ENCODE data around the gene DPP8. TPM values are rescaled to one million over a fixed set of nuclear protein-coding genes. Genes with fewer than 3 reads are reported as not detected.

DPP8 gene
- total RNA-seq, 4 donors from 2014 or later: 33.6 to 48.6 (median 40.0) TPM

DNA sequence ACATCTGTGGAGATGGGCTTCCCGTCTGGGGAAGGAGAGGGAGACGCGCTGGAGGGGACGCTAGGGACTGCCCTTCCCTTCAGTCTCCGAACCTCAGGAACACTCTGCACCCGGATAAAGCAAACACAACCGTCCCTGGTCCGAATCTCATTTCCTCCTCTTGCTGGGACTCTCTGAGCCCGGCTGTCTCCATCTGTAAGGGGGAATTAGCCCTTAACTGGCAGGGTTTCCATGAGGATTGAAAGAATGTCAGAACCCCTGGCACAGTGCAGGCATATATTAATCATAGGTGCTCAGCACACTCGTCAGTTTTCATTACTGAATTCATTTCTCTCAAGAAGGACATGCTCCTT, 120.5 kb downstream of the DPP8 start:
- 54% methylated on average over 7 of the region's 10 CpGs for WGBS

GRCh38 chr15:65396283-65396964, 121.1 kb downstream of the DPP8 start:
- no peak overlapping the region for H3K27ac ChIP-seq (replicated peaks in 1 of 4)
- H3K9me3 ChIP-seq: no peaks in the 10 kb centered on the region
- TF ChIP-seq, protein P1, sequence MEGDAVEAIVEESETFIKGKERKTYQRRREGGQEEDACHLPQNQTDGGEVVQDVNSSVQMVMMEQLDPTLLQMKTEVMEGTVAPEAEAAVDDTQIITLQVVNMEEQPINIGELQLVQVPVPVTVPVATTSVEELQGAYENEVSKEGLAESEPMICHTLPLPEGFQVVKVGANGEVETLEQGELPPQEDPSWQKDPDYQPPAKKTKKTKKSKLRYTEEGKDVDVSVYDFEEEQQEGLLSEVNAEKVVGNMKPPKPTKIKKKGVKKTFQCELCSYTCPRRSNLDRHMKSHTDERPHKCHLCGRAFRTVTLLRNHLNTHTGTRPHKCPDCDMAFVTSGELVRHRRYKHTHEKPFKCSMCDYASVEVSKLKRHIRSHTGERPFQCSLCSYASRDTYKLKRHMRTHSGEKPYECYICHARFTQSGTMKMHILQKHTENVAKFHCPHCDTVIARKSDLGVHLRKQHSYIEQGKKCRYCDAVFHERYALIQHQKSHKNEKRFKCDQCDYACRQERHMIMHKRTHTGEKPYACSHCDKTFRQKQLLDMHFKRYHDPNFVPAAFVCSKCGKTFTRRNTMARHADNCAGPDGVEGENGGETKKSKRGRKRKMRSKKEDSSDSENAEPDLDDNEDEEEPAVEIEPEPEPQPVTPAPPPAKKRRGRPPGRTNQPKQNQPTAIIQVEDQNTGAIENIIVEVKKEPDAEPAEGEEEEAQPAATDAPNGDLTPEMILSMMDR (IDR thresholded peaks at IDR 0.05): no peak
- TF ChIP-seq POLR2AphosphoS5 (IDR thresholded peaks at IDR 0.05) (no peak), POLR2A (IDR thresholded peaks at IDR 0.05; ENCODE audit: low read depth) (no peak), EP300 (IDR thresholded peaks at IDR 0.05) (no peak)
- intact Hi-C loops (cut with DNase I): no loop called here
- H3K4me1 ChIP-seq: peaks cover 5 to 19% (median 14%) of the 10 kb centered on the region in 4 donors
- peak overlapping the region in 1 of 4 donors; percentile 20 for H3K4me3 ChIP-seq
- 61% methylated on average over 17 of the region's 34 CpGs for WGBS
- H3K36me3 ChIP-seq: no peaks in the 10 kb centered on the region
- no peak for DNase-seq (ENCODE audit: extremely low spot score)
- peaks cover 0 to 59% (median 4%) of the 10 kb centered on the region in 4 donors for H3K27me3 ChIP-seq

More for the DNA sequence above, 120.5 kb downstream of the DPP8 start:
- H3K4me3 ChIP-seq: no peak overlapping the region
- no peaks in the 10 kb centered on the region for H3K36me3 ChIP-seq
- no peak for TF ChIP-seq EP300 (IDR thresholded peaks at IDR 0.05)
- no peak for TF ChIP-seq POLR2A (IDR thresholded peaks at IDR 0.05; ENCODE audit: low read depth)
- TF ChIP-seq, protein P1 (IDR thresholded peaks at IDR 0.05): no peak
- TF ChIP-seq POLR2AphosphoS5 (IDR thresholded peaks at IDR 0.05): no peak
- peaks cover 0 to 63% (median 4%) of the 10 kb centered on the region in 4 donors for H3K27me3 ChIP-seq
- intact Hi-C loops (cut with DNase I): no loop called here
- H3K9me3 ChIP-seq: no peaks in the 10 kb centered on the region
- H3K27ac ChIP-seq (replicated peaks in 1 of 4): no peak overlapping the region
- DNase-seq (ENCODE audit: extremely low spot score): no peak
- peaks cover 6 to 22% (median 14%) of the 10 kb centered on the region in 4 donors for H3K4me1 ChIP-seq

- Histone ChIP-seq H3K4me1 (peaks cover 3 to 15% (median 12%) of the 10 kb centered on the region in 4 donors), H3K27ac (replicated peaks in 1 of 4) (no peak overlapping the region), H3K36me3 (no peaks in the 10 kb centered on the region), H3K27me3 (peaks cover 0 to 53% (median 4%) of the 10 kb centered on the region in 4 donors), H3K9me3 (no peaks in the 10 kb centered on the region), H3K4me3 (peak overlapping the region; percentile 12 to 30 (median 16))
- intact Hi-C loops (cut with DNase I): no loop called here
- TF ChIP-seq POLR2A (IDR thresholded peaks at IDR 0.05; ENCODE audit: low read depth): no peak
- TF ChIP-seq, protein P1 (IDR thresholded peaks at IDR 0.05): no peak
- WGBS: 32% methylated on average over 32 of the region's 72 CpGs
- no peak for DNase-seq (ENCODE audit: extremely low spot score)
Observed at GRCh38 chr15:65395567-65396202, 121.8 kb downstream of the DPP8 start.

DNA sequence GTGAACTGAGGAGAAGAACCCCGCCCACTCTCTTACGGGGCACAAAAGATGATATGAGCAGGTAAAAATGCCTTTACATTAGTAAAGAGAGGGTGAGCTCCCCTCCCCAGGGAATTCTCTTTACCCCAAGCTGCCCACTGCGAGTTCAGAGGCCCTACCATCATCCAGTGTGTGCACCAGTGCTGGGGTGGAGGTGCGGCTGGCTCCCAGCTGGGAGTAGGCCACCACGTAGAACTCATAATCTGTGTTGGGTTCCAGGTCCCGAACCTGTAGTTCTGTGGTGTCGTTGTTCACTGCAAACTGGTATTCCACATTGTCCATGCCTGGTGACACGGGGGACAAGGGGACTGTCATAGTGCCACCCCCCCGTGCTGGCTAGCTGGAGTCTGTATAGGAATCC, 122.6 kb downstream of the DPP8 start:
- H3K27me3 ChIP-seq: peaks cover 0 to 53% (median 4%) of the 10 kb centered on the region in 4 donors
- TF ChIP-seq POLR2A (IDR thresholded peaks at IDR 0.05; ENCODE audit: low read depth): no peak
- no peak overlapping the region for H3K4me3 ChIP-seq
- no peaks in the 10 kb centered on the region for H3K36me3 ChIP-seq
- no peak overlapping the region for H3K27ac ChIP-seq (replicated peaks in 1 of 4)
- no peaks in the 10 kb centered on the region for H3K9me3 ChIP-seq
- intact Hi-C loops (cut with DNase I): no loop called here
- peaks cover 3 to 15% (median 11%) of the 10 kb centered on the region in 4 donors for H3K4me1 ChIP-seq
- WGBS: 88% methylated on average over 9 of the region's 9 CpGs
- DNase-seq (ENCODE audit: extremely low spot score): no peak

DNA sequence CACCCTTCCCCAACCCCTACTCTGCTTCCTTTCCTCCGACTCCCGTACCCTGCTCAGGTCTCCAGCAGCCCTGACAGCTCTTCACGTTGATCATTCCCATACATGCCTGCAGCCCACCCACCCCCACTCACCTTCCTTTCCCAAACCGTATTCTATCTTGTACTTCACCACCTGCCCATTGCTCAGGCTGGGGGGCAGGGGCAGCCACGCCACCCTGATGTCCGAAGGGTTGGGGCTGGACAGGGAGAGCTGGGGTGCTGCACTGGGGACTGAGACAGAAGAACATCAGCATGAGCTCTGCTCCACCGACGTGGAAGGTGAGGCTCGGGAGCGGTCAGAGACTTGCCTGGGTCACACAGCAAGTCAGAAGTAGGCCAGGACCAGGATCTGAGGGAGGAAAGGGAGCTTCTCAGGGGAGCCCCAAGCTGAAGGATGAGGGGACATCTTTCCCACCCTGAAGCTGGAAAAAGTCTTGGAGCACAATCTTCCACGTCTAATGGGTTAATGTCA, 123.2 kb downstream of the DPP8 start:
- no peak overlapping the region for H3K27ac ChIP-seq (replicated peaks in 1 of 4)
- WGBS: 90% methylated on average over 11 of the region's 11 CpGs
- H3K36me3 ChIP-seq: no peaks in the 10 kb centered on the region
- intact Hi-C loops (cut with DNase I): no loop called here
- H3K9me3 ChIP-seq: no peaks in the 10 kb centered on the region
- no peak overlapping the region for H3K4me3 ChIP-seq
- H3K27me3 ChIP-seq: peaks cover 0 to 53% (median 4%) of the 10 kb centered on the region in 4 donors
- TF ChIP-seq EP300 (IDR thresholded peaks at IDR 0.05) (no peak), POLR2A (IDR thresholded peaks at IDR 0.05; ENCODE audit: low read depth) (no peak), POLR2AphosphoS5 (IDR thresholded peaks at IDR 0.05) (no peak)
- TF ChIP-seq, protein P1 (IDR thresholded peaks at IDR 0.05): no peak
- H3K4me1 ChIP-seq: peaks cover 3 to 15% (median 11%) of the 10 kb centered on the region in 4 donors
- no peak for DNase-seq (ENCODE audit: extremely low spot score)

Measured in esophagus muscularis mucosa (tissue), 4 donors.